HK-2 (cell line): ENCODE results near the gene ACTL6B.

Source experiments
- DNase-seq: peaks from one replicate; pipeline ENCODE4 v3.0.0-alpha.2; 2018; ENCODE audit not compliant: unreplicated experiment

Gene ACTL6B

DNA sequence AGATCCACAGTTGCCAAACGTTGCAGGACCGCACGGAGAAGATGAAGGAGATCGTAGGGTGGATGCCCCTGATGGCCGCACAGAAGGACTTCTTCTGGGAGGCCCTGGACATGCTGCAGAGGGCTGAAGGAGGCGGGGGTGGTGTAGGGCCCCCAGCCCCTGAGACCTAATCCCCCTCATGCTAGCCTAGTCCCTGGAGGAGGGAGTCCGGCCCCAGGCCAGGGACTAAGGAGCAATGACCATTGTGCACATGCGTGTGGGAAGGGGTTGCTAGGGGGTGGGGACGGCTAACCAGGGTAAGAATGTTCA lies 55.6 kb downstream of the ACTL6B start:
- no peak for DNase-seq

DNA sequence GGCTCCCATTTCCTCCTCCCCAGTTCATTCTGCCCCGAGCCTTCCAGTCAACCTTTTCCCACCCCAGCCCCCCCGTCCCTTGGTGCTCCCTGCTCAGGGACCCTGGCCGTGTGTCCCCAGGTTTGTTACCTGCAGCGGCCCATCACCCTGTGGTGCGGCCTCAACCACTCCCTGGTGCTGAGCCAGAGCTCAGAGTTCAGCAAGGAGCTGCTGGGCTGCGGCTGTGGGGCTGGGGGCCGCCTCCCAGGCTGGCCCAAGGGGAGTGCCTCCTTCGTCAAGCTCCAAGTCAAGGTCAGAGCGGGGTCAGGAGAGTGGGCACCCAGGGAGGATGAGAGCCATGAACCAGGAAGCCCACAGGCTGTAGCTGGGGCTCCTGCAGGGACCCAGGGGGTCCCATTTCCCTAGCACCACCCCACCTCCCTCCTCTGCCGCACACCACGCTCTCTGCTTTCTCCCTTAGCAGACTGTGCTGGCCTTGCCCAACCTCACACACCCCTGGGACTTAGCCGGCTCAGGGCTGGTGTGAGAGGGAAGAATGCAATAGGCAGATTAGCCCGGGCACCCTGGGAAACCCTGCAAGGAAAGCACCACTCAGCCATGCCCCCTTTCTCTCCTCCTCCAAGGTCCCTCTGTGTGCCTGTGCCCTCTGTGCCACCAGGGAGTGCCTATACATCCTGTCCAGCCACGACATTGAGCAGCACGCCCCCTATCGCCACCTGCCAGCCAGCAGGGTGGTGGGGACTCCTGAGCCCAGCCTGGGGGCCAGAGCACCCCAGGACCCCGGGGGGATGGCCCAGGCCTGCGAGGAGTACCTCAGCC lies 56.1 kb downstream of the ACTL6B start:
- no peak for DNase-seq

DNA sequence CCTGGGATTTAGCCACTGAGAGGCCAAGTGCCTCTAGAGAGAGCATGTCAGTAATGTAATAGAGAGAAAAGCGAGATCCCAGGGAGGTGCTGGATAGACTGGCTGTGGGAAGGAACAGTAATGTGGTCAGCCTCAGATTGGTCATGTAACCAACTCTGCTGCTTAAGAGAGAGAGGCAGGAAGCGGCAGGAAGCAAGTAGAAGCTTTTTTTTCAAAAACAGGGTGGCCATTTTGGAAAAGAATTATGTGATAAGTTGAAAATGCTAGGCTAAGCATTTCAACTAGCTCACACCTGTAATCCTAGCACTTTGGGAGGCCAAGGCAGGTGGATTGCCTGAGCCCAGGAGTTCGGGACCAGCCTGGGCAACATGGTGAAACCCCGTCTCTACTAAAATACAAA lies 57.8 kb downstream of the ACTL6B start:
- no peak for DNase-seq

- no peak for DNase-seq
Observed at GRCh38 chr7:100595188-100595587, 61.1 kb downstream of the ACTL6B start.
